ENCODE measurements around the gene AQP12A.

Gene AQP12A

DNA sequence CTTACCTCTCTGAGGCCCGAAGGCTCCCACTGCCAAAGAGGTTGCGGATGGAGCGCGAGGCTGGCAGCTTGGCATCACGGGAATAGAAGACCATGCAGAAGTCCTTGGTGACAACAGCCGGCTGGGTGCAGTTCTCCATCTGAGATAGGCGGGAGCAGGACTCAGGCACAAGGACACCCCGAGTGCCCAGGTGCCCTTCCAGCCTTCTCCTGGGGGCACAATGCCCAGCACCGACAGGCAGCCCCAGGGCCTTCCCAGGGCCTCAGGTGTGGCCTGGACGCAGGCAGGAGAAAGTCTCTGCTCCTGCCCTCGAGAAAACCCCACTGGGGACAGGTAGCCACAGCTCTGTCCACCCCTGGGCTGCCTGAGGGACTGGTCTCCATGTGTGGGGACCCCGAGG is 33.6 kb downstream of the AQP12A start:
- DNase-seq, result no peak

DNA sequence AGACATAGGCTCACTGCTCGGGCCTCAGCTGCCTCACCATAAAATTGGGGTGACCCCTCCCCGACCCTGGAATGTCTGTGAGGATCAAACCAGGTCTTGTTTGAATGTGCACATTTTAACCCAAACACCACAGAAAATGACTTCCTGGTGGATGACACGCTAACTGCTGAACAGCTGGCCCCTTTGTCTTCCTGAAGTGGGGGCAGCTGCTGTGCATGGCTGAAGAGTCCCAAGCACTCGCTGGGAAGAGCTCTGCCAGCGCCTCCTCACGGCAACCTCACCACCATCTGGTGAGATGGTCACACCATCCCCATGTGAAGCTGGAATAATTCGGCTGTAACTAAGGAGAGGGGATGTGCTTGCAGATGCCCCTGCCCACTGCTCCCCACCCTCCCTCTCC is 34.0 kb downstream of the AQP12A start:
- DNase-seq, result no peak

DNA sequence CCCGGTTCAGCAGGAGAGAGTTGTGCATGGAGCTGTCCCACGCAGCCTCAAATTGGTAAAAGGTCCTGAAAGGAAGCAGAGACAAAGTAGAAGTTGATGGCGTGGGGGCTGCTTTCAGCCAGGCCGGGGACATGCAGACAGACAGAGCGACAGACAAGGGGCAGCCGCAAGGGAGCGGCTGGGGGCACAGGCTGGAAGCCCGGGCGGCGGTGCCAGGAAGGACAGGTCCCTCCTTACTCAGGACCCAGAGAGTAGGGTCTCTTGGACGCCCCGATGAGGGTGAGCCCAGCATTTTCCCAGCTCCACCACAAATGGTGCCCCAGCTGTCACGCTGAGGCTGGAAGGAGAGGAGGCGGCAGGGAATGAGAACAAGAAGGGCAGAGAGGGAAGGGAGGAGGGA is 35.2 kb downstream of the AQP12A start:
- no peak for DNase-seq

GRCh38 chr2:240727439-240727838 is 35.8 kb downstream of the AQP12A start:
- DNase-seq, result no peak

DNA sequence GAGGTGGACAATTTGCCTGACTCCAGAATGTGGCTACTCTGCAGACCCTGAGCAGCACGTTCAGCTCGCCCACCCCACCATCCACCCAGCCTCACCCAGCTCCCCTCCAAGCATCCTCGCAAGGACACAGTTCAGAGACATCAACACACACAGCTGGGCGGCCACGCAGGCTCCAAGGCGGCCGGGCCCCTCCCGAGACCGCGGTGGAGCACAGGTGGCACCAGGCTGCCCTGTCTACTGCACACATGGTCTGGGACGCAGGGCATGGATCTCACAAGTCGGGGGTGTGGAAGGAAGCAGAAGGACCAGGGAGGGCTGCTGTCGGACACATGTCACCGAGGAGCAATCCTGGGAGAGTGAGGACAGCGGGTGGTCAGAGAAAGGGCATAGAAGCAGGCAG is 36.2 kb downstream of the AQP12A start:
- DNase-seq, result no peak

- DNase-seq, result no peak
These were observed 36.7 kb downstream of the AQP12A start for GRCh38 chr2:240728361-240728760.

GRCh38 chr2:240728827-240729226 is 37.2 kb downstream of the AQP12A start:
- no peak for DNase-seq

DNA sequence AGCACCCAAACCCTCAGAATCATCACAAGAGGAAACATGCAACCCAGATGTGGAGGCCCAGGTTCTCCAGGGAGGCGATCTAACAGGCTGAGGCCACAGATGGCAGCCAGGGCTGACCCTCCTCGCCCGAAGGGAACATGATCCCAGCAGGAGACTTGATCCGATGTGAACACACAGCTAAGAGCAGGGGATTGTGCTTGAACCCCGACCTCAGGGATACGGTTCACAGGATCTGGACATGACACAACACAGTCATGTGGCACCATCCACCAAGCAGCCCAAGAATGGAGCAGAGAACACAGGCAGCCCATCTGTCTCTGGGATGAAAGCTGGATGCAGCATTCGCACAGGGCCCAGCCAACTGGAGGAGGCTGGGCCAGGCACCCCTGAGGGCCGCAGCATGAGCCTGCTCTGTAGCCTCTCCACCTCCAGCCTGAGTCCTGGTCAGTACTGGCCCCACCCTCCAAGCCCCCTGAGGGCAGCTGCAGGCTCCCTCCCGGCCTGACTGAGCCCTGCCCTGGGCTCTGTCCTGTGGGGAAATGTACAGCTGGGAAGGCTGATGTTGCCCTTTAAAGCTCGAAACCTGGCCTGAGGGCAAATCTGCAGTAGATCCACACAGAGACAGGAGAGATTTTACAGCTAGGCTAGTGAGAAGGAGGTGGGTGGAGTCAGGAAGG is 39.0 kb downstream of the AQP12A start:
- no peak for DNase-seq

GRCh38 chr2:240731178-240731545 is 39.5 kb downstream of the AQP12A start:
- DNase-seq, result no peak

GRCh38 chr2:240732184-240732583 is 40.5 kb downstream of the AQP12A start:
- no peak for DNase-seq

- DNase-seq, result no peak
These were observed 41.4 kb downstream of the AQP12A start for GRCh38 chr2:240732911-240733622.

- DNase-seq, result no peak
These were observed 42.3 kb downstream of the AQP12A start for GRCh38 chr2:240733803-240734495.

DNA sequence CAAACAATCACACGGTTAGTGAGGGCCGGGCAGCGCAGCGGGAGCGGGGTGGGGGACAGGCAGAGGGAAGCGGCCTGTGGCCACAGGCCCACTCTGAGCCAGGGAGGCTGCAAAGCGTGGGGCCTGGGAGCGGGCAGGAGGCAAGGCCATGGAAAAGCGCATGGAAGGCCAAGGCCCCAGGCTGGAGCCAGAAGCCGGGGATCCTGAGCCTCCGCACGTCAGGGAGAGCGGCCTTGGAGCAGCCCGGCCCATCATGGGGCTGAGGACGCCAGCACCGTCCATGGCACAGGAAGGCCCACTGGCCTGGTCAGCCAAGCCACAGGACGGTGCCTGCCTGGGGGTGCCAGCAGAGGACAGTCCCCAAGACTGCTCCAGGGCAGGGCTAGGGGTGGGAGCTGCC is 43.1 kb downstream of the AQP12A start:
- DNase-seq, result no peak

- DNase-seq, result no peak
These were observed 43.8 kb downstream of the AQP12A start for GRCh38 chr2:240735476-240735875.

GRCh38 chr2:240736281-240737250 is 44.9 kb downstream of the AQP12A start:
- DNase-seq, result no peak

GRCh38 chr2:240737512-240737911 is 45.8 kb downstream of the AQP12A start:
- DNase-seq, result no peak

DNA sequence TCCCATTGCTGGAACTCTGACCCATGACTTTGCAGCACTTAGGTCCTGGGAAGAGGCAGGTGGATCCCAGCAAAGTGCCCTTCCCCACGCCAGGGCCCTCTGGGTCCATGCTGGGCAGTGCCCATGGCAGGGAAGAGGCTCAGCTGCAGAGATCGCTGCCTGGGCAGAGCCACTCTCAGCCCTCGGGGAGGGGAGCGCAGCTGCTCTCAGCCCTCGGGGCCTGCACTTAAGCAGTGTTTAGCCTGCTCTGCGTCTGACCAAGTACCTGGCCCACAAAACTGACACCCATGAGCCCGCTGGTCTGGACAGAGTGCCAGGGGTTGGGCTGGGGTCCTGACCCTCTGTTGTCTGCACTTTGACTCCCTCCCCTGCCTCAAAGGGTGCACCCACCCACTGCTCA is 46.3 kb downstream of the AQP12A start:
- DNase-seq, result no peak

DNA sequence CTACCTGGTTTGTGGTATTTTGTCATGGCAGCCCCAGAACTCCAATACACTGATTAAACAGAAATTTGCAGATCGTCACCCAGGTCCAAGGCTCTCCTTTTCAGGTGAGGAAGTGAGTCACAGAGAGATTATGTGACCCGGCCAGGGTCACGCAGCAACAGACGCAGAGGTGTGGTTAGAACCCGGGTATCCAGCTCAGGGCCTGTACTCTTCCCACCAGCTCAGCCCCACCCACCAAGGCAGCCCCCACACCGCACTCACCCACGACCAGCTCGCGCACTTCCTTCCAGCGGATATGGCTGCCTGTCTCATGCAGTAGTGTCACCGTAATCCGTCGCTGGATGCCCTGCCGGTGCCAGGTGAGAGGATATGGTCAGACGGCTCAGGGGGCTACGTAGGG is 48.1 kb downstream of the AQP12A start:
- DNase-seq, result peak in 1 of 2 experiments; percentile 52

- DNase-seq, result no peak
These were observed 49.4 kb downstream of the AQP12A start for GRCh38 chr2:240741091-240741490.

GRCh38 chr2:240742602-240743095 is 51.0 kb downstream of the AQP12A start:
- DNase-seq, result no peak

- DNase-seq, result no peak
These were observed 53.8 kb downstream of the AQP12A start for GRCh38 chr2:240745456-240745855.

DNA sequence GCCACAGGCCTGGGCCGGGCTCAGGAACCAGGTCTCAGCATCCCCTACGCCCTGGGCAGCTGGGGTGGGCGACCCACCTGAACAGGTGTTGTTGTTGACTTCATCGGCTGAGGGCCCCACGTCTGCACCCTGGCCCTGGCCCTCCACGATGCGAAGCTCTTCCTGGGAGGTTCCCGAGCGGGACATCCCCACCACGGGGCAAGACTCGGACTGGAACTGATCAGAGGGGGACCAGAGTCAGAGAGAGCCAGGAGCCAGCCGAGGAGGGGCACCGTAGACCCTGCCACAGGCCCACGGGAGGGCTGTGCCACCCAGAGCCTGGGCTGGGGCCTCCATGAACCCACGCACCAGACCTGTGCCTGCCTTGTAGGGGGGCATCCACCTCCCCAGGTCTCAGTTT is 54.3 kb downstream of the AQP12A start:
- DNase-seq, result no peak

DNA sequence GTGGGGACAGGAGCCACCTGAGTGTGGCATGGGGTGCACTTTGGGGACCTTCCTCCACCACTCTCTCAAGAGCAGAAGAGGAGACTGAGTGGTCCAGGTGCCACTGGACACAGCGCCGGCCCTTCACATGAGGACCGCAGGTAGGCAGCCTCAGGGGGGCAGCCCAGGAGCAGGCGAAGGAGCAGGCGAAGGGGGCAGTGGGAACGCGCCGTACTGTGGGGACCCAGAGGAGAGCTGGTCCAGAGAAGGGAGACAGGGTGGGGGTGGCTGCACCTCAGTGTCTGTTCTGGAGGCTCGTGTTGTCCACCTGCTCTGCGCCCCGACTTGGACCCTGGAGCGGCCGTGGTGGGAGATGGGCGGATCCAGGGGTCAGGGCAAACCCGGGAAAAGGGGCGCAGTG is 55.0 kb downstream of the AQP12A start:
- no peak for DNase-seq
